A549 (cell line): ENCODE results near the gene NEU4.

Experiments
- BHLHE40 ChIP-seq: IDR thresholded peaks from 2 replicates; pipeline ENCODE4 v1.6.1; 2012; ENCODE audit warnings: low read depth, low read length, inconsistent platforms
- CBX2 ChIP-seq: fragments of 200-600 bp; sonication (generic); IDR thresholded peaks from 2 replicates; pipeline ENCODE4 v1.6.1; 2016; ENCODE audit warnings: low read depth, mild to moderate bottlenecking, borderline replicate concordance
- CEBPB ChIP-seq, 2 experiments: fragments of >200 bp in 1 of 2; sonication (Bioruptor Twin) in 1 of 2; formaldehyde crosslinking in 1 of 2; IDR thresholded peaks; 2 replicates each; pipeline ENCODE4 v1.6.1; 2012 to 2016
- CHD2 ChIP-seq: fragments of 150-350 bp; IDR thresholded peaks from 2 replicates; pipeline ENCODE4 v1.6.1; 2014; ENCODE audit warnings: low read length; ENCODE audit not compliant: partially characterized antibody
- KDM1A ChIP-seq: fragments of 200-600 bp; sonication (generic); IDR thresholded peaks from 2 replicates; pipeline ENCODE4 v1.6.1; 2016; ENCODE audit warnings: low read depth, mild to moderate bottlenecking
- POLR2A ChIP-seq: IDR thresholded peaks from 2 replicates; pipeline ENCODE4 v1.6.1; 2012; ENCODE audit warnings: mild to moderate bottlenecking, low read length
- POLR2AphosphoS2 ChIP-seq: conservative IDR thresholded peaks from 2 replicates; pipeline ENCODE4 v1.6.1; 2012; ENCODE audit warnings: low read length, improper control_type of control experiment, inconsistent platforms
- RAD21 ChIP-seq, 2 experiments: fragments of >200 bp in 1 of 2; sonication (Bioruptor Twin) in 1 of 2; formaldehyde crosslinking in 1 of 2; IDR thresholded peaks in 1 of 2; conservative IDR thresholded peaks in 1 of 2; 2 replicates in 1 of 2; 3 replicates in 1 of 2; pipeline ENCODE4 v1.6.1; 2012 to 2018; ENCODE audit warnings: inconsistent platforms in 1 of 2
- RNF2 ChIP-seq: fragments of 200-600 bp; sonication (generic); IDR thresholded peaks from 2 replicates; pipeline ENCODE4 v1.6.1; 2016; ENCODE audit warnings: low read depth, mild to moderate bottlenecking, antibody characterized with exemption, moderate library complexity, borderline replicate concordance
- ZNF302 ChIP-seq: fragments of 250-450 bp; sonication (Bioruptor Pico); IDR thresholded peaks from 2 replicates; pipeline ENCODE4 v1.9.0; 2021; ENCODE audit warnings: inconsistent platforms, mild to moderate bottlenecking, moderate library complexity
- TF ChIP-seq, protein P1 (sequence below): fragments of 200-600 bp; sonication (generic); IDR thresholded peaks from 2 replicates; pipeline ENCODE4 v1.6.1; 2016; ENCODE audit warnings: antibody characterized with exemption, mild to moderate bottlenecking, moderate library complexity
- TF ChIP-seq, protein P2 (sequence below): fragments of >200 bp; sonication (Bioruptor Twin); formaldehyde crosslinking; IDR thresholded peaks from 3 replicates; pipeline ENCODE4 v1.5.1; 2016
- TF ChIP-seq, protein P3 (sequence below): IDR thresholded peaks from 2 replicates; pipeline ENCODE4 v1.6.1; 2012

DNA sequence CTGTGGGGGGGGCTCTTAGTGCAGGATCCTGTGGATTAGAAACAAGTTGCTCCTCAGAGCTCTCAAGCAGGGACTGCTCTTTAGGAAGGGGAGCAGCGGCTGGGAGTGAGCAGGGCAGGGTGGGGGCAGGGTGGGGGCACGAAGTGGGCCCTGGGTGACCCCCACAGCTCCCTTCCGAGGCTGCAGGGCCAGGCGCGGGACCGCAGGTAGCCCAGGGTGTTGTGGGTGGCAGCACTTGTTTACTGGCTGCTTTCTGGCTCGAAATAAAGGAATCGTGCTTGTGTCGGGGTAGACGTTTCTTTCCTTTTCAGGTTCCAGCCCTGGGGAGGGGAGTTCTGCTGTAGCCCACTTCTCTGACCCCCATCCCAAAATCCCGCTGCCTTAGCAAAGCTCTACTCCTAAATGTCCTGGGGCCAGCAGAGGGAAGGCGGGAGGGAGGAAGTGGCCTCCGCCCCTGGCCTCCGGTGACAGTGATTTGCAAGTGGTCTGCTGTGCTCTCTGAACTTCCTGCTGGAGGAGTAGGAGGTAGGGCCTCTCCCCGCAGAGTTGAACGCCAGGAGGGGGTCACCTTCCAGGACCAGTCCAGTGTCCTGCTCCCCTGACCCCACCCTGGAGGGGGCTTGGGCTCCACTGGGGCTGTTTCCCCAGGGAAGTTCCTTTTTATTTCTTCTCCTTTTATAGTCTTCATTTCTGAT, 8.3 kb downstream of the NEU4 start:
- no peak for TF ChIP-seq POLR2A
- TF ChIP-seq, protein P1, sequence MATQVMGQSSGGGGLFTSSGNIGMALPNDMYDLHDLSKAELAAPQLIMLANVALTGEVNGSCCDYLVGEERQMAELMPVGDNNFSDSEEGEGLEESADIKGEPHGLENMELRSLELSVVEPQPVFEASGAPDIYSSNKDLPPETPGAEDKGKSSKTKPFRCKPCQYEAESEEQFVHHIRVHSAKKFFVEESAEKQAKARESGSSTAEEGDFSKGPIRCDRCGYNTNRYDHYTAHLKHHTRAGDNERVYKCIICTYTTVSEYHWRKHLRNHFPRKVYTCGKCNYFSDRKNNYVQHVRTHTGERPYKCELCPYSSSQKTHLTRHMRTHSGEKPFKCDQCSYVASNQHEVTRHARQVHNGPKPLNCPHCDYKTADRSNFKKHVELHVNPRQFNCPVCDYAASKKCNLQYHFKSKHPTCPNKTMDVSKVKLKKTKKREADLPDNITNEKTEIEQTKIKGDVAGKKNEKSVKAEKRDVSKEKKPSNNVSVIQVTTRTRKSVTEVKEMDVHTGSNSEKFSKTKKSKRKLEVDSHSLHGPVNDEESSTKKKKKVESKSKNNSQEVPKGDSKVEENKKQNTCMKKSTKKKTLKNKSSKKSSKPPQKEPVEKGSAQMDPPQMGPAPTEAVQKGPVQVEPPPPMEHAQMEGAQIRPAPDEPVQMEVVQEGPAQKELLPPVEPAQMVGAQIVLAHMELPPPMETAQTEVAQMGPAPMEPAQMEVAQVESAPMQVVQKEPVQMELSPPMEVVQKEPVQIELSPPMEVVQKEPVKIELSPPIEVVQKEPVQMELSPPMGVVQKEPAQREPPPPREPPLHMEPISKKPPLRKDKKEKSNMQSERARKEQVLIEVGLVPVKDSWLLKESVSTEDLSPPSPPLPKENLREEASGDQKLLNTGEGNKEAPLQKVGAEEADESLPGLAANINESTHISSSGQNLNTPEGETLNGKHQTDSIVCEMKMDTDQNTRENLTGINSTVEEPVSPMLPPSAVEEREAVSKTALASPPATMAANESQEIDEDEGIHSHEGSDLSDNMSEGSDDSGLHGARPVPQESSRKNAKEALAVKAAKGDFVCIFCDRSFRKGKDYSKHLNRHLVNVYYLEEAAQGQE = no peak
- no peak for TF ChIP-seq POLR2AphosphoS2
- TF ChIP-seq CBX2 = no peak
- TF ChIP-seq, protein P2, sequence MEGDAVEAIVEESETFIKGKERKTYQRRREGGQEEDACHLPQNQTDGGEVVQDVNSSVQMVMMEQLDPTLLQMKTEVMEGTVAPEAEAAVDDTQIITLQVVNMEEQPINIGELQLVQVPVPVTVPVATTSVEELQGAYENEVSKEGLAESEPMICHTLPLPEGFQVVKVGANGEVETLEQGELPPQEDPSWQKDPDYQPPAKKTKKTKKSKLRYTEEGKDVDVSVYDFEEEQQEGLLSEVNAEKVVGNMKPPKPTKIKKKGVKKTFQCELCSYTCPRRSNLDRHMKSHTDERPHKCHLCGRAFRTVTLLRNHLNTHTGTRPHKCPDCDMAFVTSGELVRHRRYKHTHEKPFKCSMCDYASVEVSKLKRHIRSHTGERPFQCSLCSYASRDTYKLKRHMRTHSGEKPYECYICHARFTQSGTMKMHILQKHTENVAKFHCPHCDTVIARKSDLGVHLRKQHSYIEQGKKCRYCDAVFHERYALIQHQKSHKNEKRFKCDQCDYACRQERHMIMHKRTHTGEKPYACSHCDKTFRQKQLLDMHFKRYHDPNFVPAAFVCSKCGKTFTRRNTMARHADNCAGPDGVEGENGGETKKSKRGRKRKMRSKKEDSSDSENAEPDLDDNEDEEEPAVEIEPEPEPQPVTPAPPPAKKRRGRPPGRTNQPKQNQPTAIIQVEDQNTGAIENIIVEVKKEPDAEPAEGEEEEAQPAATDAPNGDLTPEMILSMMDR = no peak
- TF ChIP-seq KDM1A = no peak
- TF ChIP-seq ZNF302 = no peak
- no peak for TF ChIP-seq CHD2
- no peak for TF ChIP-seq RAD21 (conservative IDR thresholded peaks at IDR 0.05 in 1 of 2, IDR thresholded peaks at IDR 0.05 in 1 of 2)
- TF ChIP-seq CEBPB (IDR thresholded peaks at IDR 0.05) = no peak
- TF ChIP-seq BHLHE40 = no peak
- TF ChIP-seq, protein P3, sequence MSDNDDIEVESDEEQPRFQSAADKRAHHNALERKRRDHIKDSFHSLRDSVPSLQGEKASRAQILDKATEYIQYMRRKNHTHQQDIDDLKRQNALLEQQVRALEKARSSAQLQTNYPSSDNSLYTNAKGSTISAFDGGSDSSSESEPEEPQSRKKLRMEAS = no peak
- no peak for TF ChIP-seq RNF2
